Activated B cell treated with CpG ODN at 0.5 μM for 24 hours (primary cell): ENCODE results near the gene DERL2. TPM values are rescaled to one million over a fixed set of nuclear protein-coding genes. Genes with fewer than 3 reads are reported as not detected.

ENCODE experiments used
- ATAC-seq: fragments of 200-7000 bp; cut with Tn5 transposase; one replicate; pipeline ENCODE4 v1.10.0; 2021; ENCODE audit warnings: low read depth, mild to moderate bottlenecking, moderate library complexity
- CTCF ChIA-PET: fragments of 350-600 bp; sonication (Branson Sonifier 250); formaldehyde crosslinking; loops from one replicate; lab custom pipeline; 2021; ENCODE audit warnings: antibody characterized with exemption; lab: Charles Lee
- POLR2A ChIA-PET: fragments of 350-600 bp; sonication (Branson Sonifier 250); formaldehyde crosslinking; loops from one replicate; lab custom pipeline; 2021; ENCODE audit warnings: antibody characterized with exemption; lab: Charles Lee
- DNase-seq: peaks from one replicate; pipeline ENCODE4 v3.0.0; 2022
- H3K27ac Mint-ChIP-seq: one replicate; pipeline ENCODE4 v1.8.0; 2020; ENCODE audit warnings: mixed read lengths
- H3K27me3 Mint-ChIP-seq: one replicate; pipeline ENCODE4 v1.8.0; 2021; ENCODE audit warnings: mixed read lengths
- H3K36me3 Mint-ChIP-seq: one replicate; pipeline ENCODE4 v1.8.0; 2021; ENCODE audit warnings: low read depth, mixed read lengths
- H3K4me1 Mint-ChIP-seq: one replicate; pipeline ENCODE4 v1.8.0; 2021; ENCODE audit warnings: mixed read lengths
- H3K4me3 Mint-ChIP-seq: one replicate; pipeline ENCODE4 v1.8.0; 2020; ENCODE audit warnings: mild to moderate bottlenecking, mixed read lengths
- H3K9me3 Mint-ChIP-seq: one replicate; pipeline ENCODE4 v1.8.0; 2020; ENCODE audit warnings: mixed read lengths
- intact Hi-C: fragments of 100-400 bp; cut with micrococcal nuclease; formaldehyde crosslinking; loops from one replicate; pipeline ENCODE4 v1.15.1; 2024
- total RNA-seq: library from RNA; stranded (reverse); gene quantifications from 2 replicates; pipeline ENCODE4 v1.2.3, GENCODE V29; 2022
- TF ChIP-seq, protein P1 (sequence below): fragments of 200-600 bp; IDR thresholded peaks from one replicate; pipeline ENCODE4 v1.8.0; 2022; ENCODE audit warnings: antibody characterized with exemption, mild to moderate bottlenecking

Gene DERL2
- total RNA-seq, 1 donor from 2014 or later, result 76.8 TPM

DNA sequence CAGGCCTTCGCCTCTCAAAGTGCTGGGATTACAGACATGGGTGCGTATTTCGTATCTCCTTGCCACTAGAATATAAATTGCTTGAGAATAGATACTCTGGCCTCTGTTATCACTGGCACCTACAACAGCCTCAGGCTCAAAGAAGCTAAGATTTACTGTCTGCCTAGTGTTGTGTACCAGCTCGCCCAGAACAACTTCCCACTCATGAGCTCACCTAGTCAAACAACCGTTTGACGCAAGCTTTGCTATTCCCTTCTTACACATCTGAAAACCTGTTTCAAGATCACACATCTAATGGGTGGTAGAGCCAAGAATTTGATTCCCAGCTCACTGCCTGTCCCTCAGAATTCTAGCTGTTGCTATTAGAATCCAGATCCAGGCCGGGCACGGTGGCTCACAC is 24.8 kb upstream of the DERL2 start:
- POLR2A ChIA-PET, result interaction anchor here (0.7 to 0.9 kb wide), 2 partner anchors 15 to 1150 kb away, joined by 3 read pairs; no protein-coding TSS in a partner anchor
- H3K27ac Mint-ChIP-seq, result no peak overlapping the region
- peaks cover 62% of the 10 kb centered on the region for H3K36me3 Mint-ChIP-seq
- CTCF ChIA-PET, result no interaction called here
- H3K9me3 Mint-ChIP-seq, result peaks cover 3% of the 10 kb centered on the region
- ATAC-seq, result no peak
- TF ChIP-seq, protein P1, sequence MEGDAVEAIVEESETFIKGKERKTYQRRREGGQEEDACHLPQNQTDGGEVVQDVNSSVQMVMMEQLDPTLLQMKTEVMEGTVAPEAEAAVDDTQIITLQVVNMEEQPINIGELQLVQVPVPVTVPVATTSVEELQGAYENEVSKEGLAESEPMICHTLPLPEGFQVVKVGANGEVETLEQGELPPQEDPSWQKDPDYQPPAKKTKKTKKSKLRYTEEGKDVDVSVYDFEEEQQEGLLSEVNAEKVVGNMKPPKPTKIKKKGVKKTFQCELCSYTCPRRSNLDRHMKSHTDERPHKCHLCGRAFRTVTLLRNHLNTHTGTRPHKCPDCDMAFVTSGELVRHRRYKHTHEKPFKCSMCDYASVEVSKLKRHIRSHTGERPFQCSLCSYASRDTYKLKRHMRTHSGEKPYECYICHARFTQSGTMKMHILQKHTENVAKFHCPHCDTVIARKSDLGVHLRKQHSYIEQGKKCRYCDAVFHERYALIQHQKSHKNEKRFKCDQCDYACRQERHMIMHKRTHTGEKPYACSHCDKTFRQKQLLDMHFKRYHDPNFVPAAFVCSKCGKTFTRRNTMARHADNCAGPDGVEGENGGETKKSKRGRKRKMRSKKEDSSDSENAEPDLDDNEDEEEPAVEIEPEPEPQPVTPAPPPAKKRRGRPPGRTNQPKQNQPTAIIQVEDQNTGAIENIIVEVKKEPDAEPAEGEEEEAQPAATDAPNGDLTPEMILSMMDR, result no peak
- intact Hi-C loops, result no loop called here
- no peak for DNase-seq
- no peak overlapping the region for H3K4me3 Mint-ChIP-seq
- H3K27me3 Mint-ChIP-seq, result no peaks in the 10 kb centered on the region
- H3K4me1 Mint-ChIP-seq, result peaks cover 11% of the 10 kb centered on the region

GRCh38 chr17:5509482-5509881 is 23.5 kb upstream of the DERL2 start:
- intact Hi-C loops, result no loop called here
- Mint-ChIP-seq H3K27ac (no peak overlapping the region), H3K27me3 (no peaks in the 10 kb centered on the region), H3K9me3 (peaks cover 3% of the 10 kb centered on the region), H3K4me1 (peaks cover 11% of the 10 kb centered on the region), H3K4me3 (no peak overlapping the region), H3K36me3 (peaks cover 53% of the 10 kb centered on the region)
- TF ChIP-seq, protein P1, result no peak
- DNase-seq (no peak), ATAC-seq (no peak)
- ChIA-PET CTCF (no interaction called here), POLR2A (no interaction called here)

GRCh38 chr17:5508810-5509209 is 22.8 kb upstream of the DERL2 start:
- Mint-ChIP-seq H3K27ac (no peak overlapping the region), H3K4me3 (no peak overlapping the region), H3K27me3 (no peaks in the 10 kb centered on the region), H3K36me3 (peaks cover 48% of the 10 kb centered on the region), H3K4me1 (peaks cover 11% of the 10 kb centered on the region), H3K9me3 (peaks cover 3% of the 10 kb centered on the region)
- no peak for ATAC-seq
- intact Hi-C loops, result no loop called here
- CTCF ChIA-PET, result no interaction called here
- POLR2A ChIA-PET, result no interaction called here
- TF ChIP-seq, protein P1, result no peak
- DNase-seq, result no peak

GRCh38 chr17:5506307-5506706 is 20.3 kb upstream of the DERL2 start:
- Mint-ChIP-seq H3K36me3 (peaks cover 33% of the 10 kb centered on the region), H3K4me3 (no peak overlapping the region), H3K27ac (no peak overlapping the region), H3K27me3 (no peaks in the 10 kb centered on the region), H3K4me1 (peaks cover 3% of the 10 kb centered on the region), H3K9me3 (no peaks in the 10 kb centered on the region)
- TF ChIP-seq, protein P1, result no peak
- intact Hi-C loops, result no loop called here
- CTCF ChIA-PET, result no interaction called here
- DNase-seq, result no peak
- POLR2A ChIA-PET, result no interaction called here
- no peak for ATAC-seq

DNA sequence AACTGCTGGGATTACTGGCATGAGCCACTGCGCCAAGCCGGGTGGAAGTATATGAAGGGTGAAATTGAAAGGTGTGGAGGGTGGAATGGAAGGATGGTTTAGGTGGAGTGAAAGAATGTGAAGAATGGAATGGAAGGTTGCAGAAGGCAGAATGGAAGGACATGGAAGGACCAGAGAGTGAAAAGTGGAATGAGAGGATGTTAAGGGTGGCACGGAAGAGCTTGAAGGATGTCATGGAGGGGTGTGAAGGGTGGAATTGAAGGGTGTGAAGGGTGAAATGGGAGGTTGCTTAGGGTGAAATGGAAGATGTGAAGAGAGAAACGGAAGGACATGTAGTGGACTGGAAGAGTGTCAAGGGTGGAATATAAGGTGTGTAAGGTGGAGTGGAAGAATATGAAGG is 16.6 kb upstream of the DERL2 start:
- no peak for ATAC-seq
- H3K27ac Mint-ChIP-seq, result no peak overlapping the region
- intact Hi-C loops, result no loop called here

More for the DNA sequence above, 16.6 kb upstream of the DERL2 start:
- Mint-ChIP-seq H3K4me3 (no peak overlapping the region), H3K4me1 (peaks cover 20% of the 10 kb centered on the region), H3K27me3 (peaks cover 2% of the 10 kb centered on the region), H3K36me3 (peaks cover 15% of the 10 kb centered on the region), H3K9me3 (no peaks in the 10 kb centered on the region)
- CTCF ChIA-PET, result no interaction called here
- POLR2A ChIA-PET, result interaction anchor here (1.6 kb wide), 1 partner anchor 16 kb away, joined by 4 read pairs; the partner anchor contains the start of genes DERL2 and MIS12
- no peak for DNase-seq
- TF ChIP-seq, protein P1, result no peak
